Stimulated activated naive CD8-positive, alpha-beta T cell treated with anti-CD3 and anti-CD28 coated beads, Interleukin-15, Interleukin-2, amounts not matched to agents 100 ng/mL and 50 ng/mL, for 24 hours (primary cell): ENCODE data around the gene SPATA17.
"Not testable (repeated sequence)": the region's sequence is repeated elsewhere in the genome, so short reads cannot be mapped to it uniquely, and the experiment has no call there.

Source experiments
- H3K27ac Mint-ChIP-seq: one replicate; pipeline ENCODE4 v1.8.0; 2021; ENCODE audit warnings: mild to moderate bottlenecking, mixed read lengths
- H3K27me3 Mint-ChIP-seq: one replicate; pipeline ENCODE4 v1.8.0; 2021; ENCODE audit warnings: mixed read lengths
- H3K36me3 Mint-ChIP-seq: one replicate; pipeline ENCODE4 v1.8.0; 2021; ENCODE audit warnings: low read depth, mixed read lengths
- H3K4me1 Mint-ChIP-seq: one replicate; pipeline ENCODE4 v1.8.0; 2021; ENCODE audit warnings: low read depth, mixed read lengths
- H3K4me3 Mint-ChIP-seq: one replicate; pipeline ENCODE4 v1.8.0; 2021; ENCODE audit warnings: mild to moderate bottlenecking, mixed read lengths
- H3K9me3 Mint-ChIP-seq: one replicate; pipeline ENCODE4 v1.8.0; 2021; ENCODE audit warnings: mixed read lengths

Gene SPATA17

GRCh38 chr1:217647791-217648190 lies 16.6 kb downstream of the SPATA17 start:
- no peak overlapping the region for H3K27ac Mint-ChIP-seq
- no peaks in the 10 kb centered on the region for H3K27me3 Mint-ChIP-seq
- no peaks in the 10 kb centered on the region for H3K4me1 Mint-ChIP-seq
- H3K9me3 Mint-ChIP-seq: no peaks in the 10 kb centered on the region
- H3K4me3 Mint-ChIP-seq: no peak overlapping the region
- H3K36me3 Mint-ChIP-seq: no peaks in the 10 kb centered on the region

GRCh38 chr1:217650674-217651073 lies 19.5 kb downstream of the SPATA17 start:
- no peaks in the 10 kb centered on the region for H3K27me3 Mint-ChIP-seq
- no peak overlapping the region for H3K27ac Mint-ChIP-seq
- no peaks in the 10 kb centered on the region for H3K36me3 Mint-ChIP-seq
- H3K4me1 Mint-ChIP-seq: no peaks in the 10 kb centered on the region
- no peaks in the 10 kb centered on the region for H3K9me3 Mint-ChIP-seq
- no peak overlapping the region for H3K4me3 Mint-ChIP-seq

DNA sequence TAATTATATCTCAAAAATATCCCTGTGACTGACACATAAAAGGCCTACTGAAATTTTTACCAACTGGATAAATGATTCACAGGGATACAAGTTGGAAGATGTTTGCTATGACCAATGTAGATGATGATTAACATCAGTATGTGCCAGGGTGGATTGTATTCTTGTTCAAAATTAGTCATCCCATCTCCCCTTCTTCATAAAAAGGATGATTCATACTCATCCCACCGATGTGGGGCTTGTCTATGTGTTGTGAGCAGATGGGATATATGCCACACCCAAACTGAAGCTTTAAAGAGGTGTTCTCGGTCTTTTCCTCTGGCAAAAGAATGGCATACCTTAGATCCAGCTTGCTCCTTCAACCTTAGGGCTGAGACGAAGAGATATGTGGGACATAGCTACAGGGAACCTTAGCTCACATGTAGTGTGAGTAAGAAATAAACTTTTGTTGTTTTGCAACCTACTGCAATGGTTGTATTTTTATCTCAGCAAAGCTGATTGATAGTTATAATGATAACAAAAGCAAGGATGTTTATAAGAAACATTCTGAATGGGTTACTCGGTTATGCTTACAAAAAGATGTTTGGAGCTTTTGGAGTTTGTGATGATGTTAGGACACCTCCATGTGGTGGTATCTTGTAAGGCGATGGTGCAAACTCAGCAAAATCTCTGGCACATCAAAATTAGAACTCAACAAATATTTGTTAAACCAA lies 29.4 kb downstream of the SPATA17 start:
- Mint-ChIP-seq H3K4me3 (no peak overlapping the region), H3K27me3 (peaks cover 4% of the 10 kb centered on the region), H3K36me3 (no peaks in the 10 kb centered on the region), H3K4me1 (no peaks in the 10 kb centered on the region), H3K27ac (no peak overlapping the region), H3K9me3 (peaks cover 4% of the 10 kb centered on the region)

DNA sequence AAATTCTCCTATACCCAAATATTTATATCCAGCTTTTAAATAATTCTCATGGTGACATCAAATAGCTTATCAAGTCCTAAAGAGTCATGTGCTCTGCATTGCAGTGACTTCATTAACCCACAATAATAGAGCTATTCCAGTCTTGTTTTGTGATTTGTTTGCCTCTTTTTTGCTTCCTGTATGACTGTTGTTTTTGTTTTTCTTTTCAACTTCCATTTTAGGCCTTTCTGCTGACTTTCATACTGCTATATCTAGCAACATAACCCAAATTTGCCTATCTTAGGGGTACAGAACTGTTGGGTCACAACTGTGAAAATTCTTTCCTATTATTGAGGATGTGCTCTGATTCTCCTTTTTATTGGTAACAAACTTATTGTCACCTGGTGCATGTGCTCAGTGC lies 30.3 kb downstream of the SPATA17 start:
- Mint-ChIP-seq H3K4me1 (no peaks in the 10 kb centered on the region), H3K36me3 (no peaks in the 10 kb centered on the region), H3K27me3 (peaks cover 4% of the 10 kb centered on the region), H3K27ac (no peak overlapping the region), H3K4me3 (no peak overlapping the region), H3K9me3 (peaks cover 4% of the 10 kb centered on the region)

DNA sequence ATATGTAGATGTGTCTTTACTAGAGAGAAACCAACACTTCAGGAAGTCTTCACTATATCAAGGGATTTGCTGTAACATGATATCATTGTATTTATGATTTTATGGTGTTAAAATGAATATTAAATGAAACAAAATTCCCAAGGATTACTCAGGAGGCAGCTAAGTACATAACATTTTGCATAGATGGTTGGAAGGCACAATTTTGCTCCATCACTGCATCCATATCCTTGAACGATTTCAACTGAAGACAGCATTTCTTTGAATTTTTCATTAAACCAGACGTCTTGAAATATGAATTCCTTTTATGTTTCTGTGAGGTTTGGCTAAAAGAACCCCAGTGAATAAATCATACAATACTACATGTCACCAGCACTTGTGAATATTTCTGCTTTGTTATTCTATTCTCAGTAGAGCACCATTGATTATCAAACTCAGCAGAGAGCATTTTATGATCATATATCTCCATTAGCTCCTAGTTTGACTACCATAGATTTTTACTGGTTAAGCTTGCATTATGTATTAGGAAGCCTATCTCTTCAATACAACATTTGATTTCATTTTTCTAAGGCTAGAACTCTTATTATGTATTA lies 37.3 kb downstream of the SPATA17 start:
- H3K36me3 Mint-ChIP-seq: no peaks in the 10 kb centered on the region
- H3K9me3 Mint-ChIP-seq: no peaks in the 10 kb centered on the region
- no peak overlapping the region for H3K4me3 Mint-ChIP-seq
- no peak overlapping the region for H3K27ac Mint-ChIP-seq
- H3K27me3 Mint-ChIP-seq: peaks cover 15% of the 10 kb centered on the region
- no peaks in the 10 kb centered on the region for H3K4me1 Mint-ChIP-seq

DNA sequence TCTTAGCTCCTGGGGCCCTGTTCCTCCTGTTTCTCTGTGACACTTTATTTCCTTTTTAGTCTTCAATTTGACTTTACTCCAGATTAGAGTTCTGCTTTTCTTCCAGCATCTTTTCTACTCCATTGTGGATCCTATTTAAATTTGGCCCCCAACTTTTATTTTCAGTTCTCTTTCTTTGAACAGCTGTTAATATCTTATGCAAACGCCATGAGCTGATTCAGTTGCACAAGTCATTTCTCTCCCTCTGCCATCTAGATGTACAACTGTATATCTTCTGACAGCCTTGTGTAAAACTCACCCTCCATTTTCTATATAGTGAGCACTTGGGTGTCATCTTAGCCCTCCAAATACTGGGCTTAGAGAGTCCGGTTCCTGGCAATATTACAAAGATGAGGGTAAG lies 42.2 kb downstream of the SPATA17 start:
- Mint-ChIP-seq H3K9me3 (no peaks in the 10 kb centered on the region), H3K27ac (no peak overlapping the region), H3K4me3 (no peak overlapping the region), H3K27me3 (peaks cover 5% of the 10 kb centered on the region), H3K36me3 (no peaks in the 10 kb centered on the region), H3K4me1 (no peaks in the 10 kb centered on the region)

GRCh38 chr1:217674028-217674729 lies 43.0 kb downstream of the SPATA17 start:
- Mint-ChIP-seq H3K4me1 (no peaks in the 10 kb centered on the region), H3K9me3 (no peaks in the 10 kb centered on the region), H3K27ac (no peak overlapping the region), H3K36me3 (no peaks in the 10 kb centered on the region), H3K27me3 (peaks cover 5% of the 10 kb centered on the region), H3K4me3 (no peak overlapping the region)

GRCh38 chr1:217681806-217682205 lies 50.7 kb downstream of the SPATA17 start:
- H3K27me3 Mint-ChIP-seq: no peaks in the 10 kb centered on the region
- no peak overlapping the region for H3K27ac Mint-ChIP-seq

DNA sequence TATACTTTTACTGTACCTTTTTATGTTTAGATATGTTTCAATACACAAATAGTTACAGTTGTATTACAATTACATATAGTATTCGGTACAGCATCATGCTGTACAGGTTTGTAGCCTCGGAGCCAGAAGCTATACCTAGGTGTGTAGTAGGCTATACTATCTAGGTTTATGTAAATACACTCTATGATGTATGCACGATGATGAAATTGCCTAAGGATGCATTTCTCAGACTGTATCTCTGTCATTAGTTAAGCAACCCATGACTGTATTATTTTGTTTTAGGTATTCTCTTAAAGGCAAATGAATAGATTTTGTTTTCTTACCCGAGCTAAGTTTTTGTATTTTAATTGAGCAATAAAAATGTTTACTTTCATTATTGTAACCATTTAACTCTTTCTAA lies 56.4 kb downstream of the SPATA17 start:
- H3K4me1 Mint-ChIP-seq: no peaks in the 10 kb centered on the region
- H3K36me3 Mint-ChIP-seq: no peaks in the 10 kb centered on the region
- no peaks in the 10 kb centered on the region for H3K9me3 Mint-ChIP-seq
- H3K27me3 Mint-ChIP-seq: no peaks in the 10 kb centered on the region
- no peak overlapping the region for H3K27ac Mint-ChIP-seq
- no peak overlapping the region for H3K4me3 Mint-ChIP-seq

More at GRCh38 chr1:217681806-217682205, 50.7 kb downstream of the SPATA17 start:
- H3K4me1 Mint-ChIP-seq: no peaks in the 10 kb centered on the region
- no peaks in the 10 kb centered on the region for H3K9me3 Mint-ChIP-seq
- no peaks in the 10 kb centered on the region for H3K36me3 Mint-ChIP-seq
- no peak overlapping the region for H3K4me3 Mint-ChIP-seq

DNA sequence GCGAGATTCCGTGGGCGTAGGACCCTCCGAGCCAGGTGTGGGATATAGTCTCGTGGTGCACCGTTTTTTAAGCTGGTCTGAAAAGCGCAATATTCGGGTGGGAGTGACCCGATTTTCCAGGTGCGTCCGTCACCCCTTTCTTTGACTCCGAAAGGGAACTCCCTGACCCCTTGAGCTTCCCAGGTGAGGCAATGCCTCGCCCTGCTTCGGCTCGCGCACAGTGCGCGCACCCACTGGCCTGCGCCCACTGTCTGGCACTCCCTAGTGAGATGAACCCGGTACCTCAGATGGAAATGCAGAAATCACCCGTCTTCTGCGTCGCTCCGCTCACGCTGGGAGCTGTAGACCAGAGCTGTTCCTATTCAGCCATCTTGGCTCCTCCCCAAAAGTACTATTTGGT lies 65.0 kb downstream of the SPATA17 start:
- H3K4me1 Mint-ChIP-seq, H3K36me3 Mint-ChIP-seq, H3K9me3 Mint-ChIP-seq, H3K4me3 Mint-ChIP-seq, H3K27ac Mint-ChIP-seq, H3K27me3 Mint-ChIP-seq: not testable (repeated sequence)

DNA sequence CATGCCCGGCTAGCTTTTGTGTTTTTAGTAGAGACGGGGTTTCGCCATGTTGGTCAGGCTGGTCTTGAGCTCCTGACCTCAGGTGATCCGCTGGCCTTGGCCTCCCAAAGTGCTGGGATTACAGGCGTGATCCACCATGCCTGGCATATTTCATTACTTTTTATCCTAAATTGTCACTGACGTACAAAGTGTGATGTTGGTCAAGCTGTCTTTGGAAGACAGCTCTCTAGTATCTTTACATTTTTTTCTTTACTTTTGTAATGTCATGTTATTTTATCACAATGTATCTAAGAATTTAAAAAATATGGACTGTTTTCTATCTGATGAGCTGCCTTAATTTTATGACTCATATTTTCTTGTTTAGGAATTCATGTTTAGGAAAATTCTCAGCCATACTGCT lies 72.2 kb downstream of the SPATA17 start:
- Mint-ChIP-seq H3K4me1 (no peaks in the 10 kb centered on the region), H3K36me3 (no peaks in the 10 kb centered on the region), H3K27me3 (no peaks in the 10 kb centered on the region), H3K4me3 (no peak overlapping the region), H3K27ac (no peak overlapping the region), H3K9me3 (peaks cover 4% of the 10 kb centered on the region)

DNA sequence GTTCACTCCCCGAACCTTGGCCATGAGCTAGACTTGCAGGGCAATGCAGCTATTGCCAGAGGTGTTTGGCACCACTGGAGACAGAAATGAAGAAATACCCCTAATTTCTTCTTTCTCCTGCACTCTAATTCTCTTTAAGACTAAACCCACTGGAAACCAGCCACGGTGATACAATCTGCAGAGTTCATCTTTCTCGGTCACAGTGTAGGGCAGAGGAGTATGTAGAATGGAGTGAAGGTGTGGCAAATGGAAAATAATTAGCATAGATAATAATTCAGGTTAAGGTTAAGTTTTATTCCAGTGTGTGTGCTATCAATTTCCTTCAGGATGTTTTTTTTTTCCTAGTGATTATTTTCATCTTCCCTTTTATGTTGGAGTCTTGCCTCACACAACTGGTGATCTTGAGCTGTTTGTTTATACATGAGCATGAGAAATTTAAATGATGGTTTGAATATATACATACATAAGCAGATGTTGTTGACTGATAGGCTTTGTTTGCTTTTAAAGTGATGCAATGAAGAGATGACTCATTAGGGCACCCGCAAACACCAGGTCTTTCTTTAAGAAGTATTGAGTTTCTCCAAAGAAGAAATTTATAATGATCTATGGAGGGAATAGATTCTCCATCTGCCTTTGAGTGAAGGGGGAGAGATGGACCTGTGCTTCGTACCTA lies 81.9 kb downstream of the SPATA17 start:
- Mint-ChIP-seq H3K4me1 (no peaks in the 10 kb centered on the region), H3K27ac (no peak overlapping the region)

GRCh38 chr1:217715681-217716080 lies 84.5 kb downstream of the SPATA17 start:
- H3K36me3 Mint-ChIP-seq: no peaks in the 10 kb centered on the region
- H3K9me3 Mint-ChIP-seq: peaks cover 6% of the 10 kb centered on the region
- no peak overlapping the region for H3K27ac Mint-ChIP-seq
- H3K27me3 Mint-ChIP-seq: no peaks in the 10 kb centered on the region
- H3K4me1 Mint-ChIP-seq: no peaks in the 10 kb centered on the region
- no peak overlapping the region for H3K4me3 Mint-ChIP-seq

More for the DNA sequence above, 81.9 kb downstream of the SPATA17 start:
- H3K4me3 Mint-ChIP-seq: no peak overlapping the region
- no peaks in the 10 kb centered on the region for H3K36me3 Mint-ChIP-seq
- H3K27me3 Mint-ChIP-seq: no peaks in the 10 kb centered on the region
- peaks cover 3% of the 10 kb centered on the region for H3K9me3 Mint-ChIP-seq

- Mint-ChIP-seq H3K27me3 (no peaks in the 10 kb centered on the region), H3K27ac (no peak overlapping the region), H3K36me3 (no peaks in the 10 kb centered on the region), H3K9me3 (peaks cover 6% of the 10 kb centered on the region), H3K4me1 (no peaks in the 10 kb centered on the region), H3K4me3 (no peak overlapping the region)
These were observed 86.8 kb downstream of the SPATA17 start for GRCh38 chr1:217717959-217718358.

DNA sequence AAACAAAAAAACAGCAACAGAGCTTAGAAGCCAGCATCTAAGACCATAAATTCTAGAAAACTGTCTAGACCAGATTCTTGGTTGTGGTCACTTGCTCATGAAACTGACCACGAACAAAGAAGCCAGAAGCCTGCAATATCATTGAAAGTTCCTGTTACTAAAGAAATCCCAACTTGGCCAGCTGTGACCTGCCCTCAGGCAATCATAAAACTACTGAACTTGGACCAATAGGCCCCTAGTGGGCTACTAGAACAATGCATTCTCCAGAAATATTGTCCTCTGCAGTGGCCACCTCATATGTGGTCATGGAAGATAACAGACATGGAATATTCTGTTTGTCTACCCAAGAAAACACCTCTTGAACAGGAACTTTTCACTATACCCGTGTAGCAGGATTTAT lies 87.7 kb downstream of the SPATA17 start:
- Mint-ChIP-seq H3K27ac (no peak overlapping the region), H3K4me1 (no peaks in the 10 kb centered on the region), H3K27me3 (no peaks in the 10 kb centered on the region), H3K9me3 (peaks cover 4% of the 10 kb centered on the region), H3K4me3 (no peak overlapping the region), H3K36me3 (no peaks in the 10 kb centered on the region)
